ENCODE data around the gene NUP37.

DNA sequence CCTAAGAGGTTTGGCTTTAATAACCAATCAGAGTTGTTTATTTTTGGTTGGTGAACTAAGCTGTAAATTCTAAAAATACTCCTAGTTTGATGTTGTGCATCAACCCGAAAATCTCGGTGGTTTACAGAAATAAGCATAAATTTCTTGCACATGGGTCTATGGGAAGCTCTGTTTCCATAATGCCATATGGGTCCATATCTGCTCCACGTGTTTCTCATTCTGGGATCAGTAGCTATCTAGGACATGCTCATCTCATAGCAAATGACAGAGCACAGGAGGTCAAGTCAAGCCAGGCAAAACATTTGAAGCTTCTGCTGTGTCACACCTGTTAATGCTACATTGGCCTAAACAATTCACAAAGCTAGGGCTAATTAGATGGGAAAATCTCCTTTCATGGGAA, 23.1 kb downstream of the NUP37 start:
- TF ChIP-seq ELF2 (CRISPR knock-in tag; IDR thresholded peaks at IDR 0.05) (no peak), SIN3A (IDR thresholded peaks at IDR 0.05; ENCODE audit: borderline replicate concordance in 2 of 2, control insufficient read depth in 1 of 2, low read depth in 2 of 2, low read length in 2 of 2) (no peak)
